Right kidney (tissue), 1 donor: ENCODE data around the gene AGBL4.
"Not testable (repeated sequence)": the region's sequence is repeated elsewhere in the genome, so short reads cannot be mapped to it uniquely, and the experiment has no call there.

Experiments
- DNase-seq: peaks from one replicate; pipeline ENCODE4 v3.0.0-alpha.2; 2016

Gene AGBL4

GRCh38 chr1:49424782-49425181 lies 599.0 kb downstream of the AGBL4 start:
- no peak for DNase-seq

- no peak for DNase-seq
Observed at GRCh38 chr1:49416758-49417157, 607.0 kb downstream of the AGBL4 start.

DNA sequence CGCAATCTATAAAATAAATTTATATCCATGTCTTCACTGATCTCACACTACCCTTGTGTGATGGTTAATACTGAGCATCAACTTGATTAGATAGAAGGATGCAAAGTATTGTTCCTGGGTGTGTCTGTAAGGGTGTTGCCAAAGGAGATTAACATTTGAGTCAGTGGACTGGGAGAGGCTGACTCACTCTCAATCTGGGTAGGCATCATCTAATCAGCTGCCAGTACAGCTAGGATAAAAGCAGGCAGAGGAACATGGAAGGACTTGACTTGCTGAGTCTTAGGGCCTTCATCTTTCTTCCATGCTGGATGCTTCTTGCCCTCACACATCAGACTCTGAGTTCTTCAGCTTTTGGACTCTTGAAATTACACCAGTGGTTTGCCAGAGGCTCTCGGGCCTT lies 615.4 kb downstream of the AGBL4 start:
- DNase-seq = no peak

- no peak for DNase-seq
Observed at GRCh38 chr1:49397086-49397485, 626.7 kb downstream of the AGBL4 start.

GRCh38 chr1:49394200-49394599 lies 629.6 kb downstream of the AGBL4 start:
- DNase-seq = no peak

DNA sequence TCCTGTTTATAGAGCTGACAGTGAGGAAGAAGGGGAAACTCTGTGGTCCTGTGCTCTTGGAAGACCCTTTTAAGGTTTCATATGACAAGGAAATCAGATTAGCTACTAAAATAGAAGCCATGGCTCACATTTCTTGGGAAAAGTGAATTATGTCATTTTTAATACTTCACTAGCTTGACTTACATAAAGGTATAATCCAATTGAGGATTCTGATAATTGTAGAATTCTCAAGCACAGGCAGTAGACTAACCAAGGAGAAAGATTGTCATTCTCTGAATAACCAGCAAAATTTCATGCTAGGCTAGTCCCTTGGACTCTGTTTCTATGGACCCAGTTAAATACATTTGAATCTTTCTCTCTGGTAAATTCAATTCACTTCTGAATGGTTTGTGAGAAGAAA lies 634.1 kb downstream of the AGBL4 start:
- DNase-seq = no peak

DNA sequence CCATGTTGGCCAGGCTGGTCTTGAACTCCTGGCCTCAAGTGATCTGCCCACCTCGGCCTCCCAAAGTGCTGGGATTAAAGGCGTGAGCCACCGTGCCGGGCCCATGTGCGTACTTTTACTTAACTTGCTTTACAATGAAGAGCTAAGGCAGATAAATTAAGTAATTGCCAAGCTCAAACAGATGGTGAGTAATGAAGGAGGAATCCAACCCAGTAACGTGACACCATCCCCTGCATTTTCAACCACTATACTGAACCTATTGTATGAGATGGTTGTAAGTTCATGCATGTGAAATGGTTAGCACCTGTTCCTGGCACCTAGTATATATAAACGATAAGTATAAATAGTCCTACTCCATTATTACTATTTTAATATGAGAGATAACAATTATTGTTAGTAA lies 659.1 kb downstream of the AGBL4 start:
- DNase-seq = no peak

DNA sequence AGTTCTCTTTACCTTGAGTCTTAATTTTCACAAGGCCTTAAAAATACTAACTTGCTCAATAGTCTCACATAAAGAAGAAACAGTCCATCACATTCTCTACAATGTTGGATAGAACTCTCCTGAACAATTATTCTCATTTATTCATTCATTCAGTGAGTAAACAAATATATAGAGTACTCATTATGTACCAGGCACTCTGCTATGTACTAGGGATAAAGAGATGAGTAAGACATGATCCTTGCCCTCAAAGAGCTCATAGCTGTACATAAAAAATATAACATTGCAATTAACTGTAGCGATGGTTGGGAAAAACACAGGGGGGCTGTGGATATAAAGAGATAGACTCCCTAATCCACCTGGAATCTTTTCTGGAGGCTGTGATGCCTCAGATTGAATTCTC lies 660.1 kb downstream of the AGBL4 start:
- DNase-seq = no peak

DNA sequence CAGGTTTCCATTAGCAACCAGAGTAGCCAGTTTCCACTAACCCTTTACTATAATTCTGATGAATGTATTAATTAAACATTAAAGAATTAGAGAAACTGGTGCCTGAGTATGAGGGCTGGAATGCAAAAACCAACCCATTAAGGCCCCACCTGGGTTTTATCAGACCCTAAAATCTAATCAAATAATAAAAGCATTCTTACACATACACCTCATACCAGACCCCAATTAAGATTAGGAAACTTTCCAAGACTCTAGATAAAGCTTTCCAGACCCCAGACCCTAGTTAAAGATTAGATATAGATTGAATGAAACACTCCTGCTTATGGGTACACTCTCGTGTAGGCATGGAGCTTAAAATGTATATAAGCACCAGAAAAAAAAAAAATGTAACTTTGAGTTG lies 665.7 kb downstream of the AGBL4 start:
- no peak for DNase-seq

- DNase-seq = no peak
Observed at GRCh38 chr1:49356594-49356993, 667.2 kb downstream of the AGBL4 start.

DNA sequence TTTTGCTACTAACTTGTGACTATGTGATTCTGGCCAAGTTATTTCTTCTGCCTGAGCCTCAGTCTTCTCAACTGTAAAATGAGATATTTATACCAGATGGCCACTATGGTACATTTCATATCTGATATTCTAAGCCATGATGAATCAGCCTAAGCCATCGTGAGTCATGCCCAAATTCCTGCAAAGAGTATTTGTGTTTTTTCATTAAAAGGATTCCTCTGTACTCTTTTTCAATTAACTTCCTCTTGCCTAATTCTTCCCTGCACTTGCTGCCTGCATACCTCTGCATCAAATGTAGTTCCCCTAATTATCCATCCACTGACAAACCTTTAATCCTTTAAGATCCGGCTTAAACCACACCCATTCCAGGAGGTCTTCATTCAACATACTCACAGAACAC lies 672.0 kb downstream of the AGBL4 start:
- DNase-seq = no peak

DNA sequence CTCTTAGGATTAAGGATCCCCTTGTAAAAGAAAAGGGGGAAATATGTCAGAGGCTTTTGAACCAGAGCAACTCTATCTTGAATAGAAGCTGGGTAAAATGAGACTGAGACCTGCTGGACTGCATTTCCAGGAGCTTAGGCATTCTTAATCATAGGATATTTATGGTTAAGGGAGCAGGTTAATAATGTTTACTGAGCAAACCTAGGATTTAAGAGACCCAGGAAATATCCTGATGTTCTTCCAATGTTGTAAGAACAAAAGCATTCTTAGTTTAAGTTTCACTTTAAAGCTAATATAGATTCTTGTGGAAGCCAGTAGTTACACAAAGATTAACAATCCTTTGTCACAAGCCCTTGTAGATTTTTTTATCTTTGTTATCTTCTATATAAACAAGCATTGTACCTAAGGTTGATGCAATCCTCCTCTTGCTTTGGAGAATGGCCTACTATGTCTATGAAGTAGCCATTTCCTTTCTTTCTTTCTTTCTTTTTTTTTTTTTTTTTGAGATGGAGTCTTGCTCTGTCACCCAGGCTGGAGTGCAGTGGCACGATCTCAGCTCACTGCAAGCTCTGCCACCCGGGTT lies 676.9 kb downstream of the AGBL4 start:
- DNase-seq = no peak

DNA sequence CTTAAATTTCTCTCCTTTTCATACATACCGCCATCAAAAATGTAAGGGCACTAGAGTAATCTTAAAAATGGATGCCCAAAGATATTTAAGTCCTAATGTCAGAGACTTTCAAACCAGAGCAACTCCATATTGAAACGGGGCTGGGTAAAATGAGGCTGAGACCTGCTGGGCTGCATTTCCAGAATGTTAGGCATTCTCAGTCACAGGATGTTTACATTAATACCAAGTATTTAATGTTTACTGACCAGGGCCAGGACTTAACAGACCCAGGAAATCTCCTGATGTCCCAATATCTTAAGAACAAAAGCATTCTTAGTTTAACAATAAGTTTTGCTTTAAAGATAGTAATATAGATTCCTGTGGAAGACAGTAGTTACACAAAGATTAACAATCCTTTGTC lies 683.2 kb downstream of the AGBL4 start:
- DNase-seq = no peak

DNA sequence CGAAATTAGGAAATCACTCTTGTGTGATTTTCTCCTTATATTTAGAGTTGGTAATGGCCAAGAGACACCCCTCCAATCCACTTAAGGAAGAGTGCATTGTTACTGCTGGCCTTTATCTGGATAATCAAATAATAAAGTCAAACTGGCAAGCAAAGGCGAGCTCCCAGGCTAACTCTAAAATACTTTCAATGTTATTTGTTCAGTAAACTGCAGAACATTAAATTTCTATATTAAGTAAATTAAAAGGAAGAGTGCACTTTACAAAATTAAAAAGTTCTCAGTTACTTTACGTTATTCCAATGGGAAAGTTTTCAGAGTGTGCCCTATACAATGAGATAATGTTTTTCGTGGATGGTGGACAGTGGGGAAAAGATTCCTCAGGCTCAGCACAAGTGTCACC lies 684.7 kb downstream of the AGBL4 start:
- no peak for DNase-seq

DNA sequence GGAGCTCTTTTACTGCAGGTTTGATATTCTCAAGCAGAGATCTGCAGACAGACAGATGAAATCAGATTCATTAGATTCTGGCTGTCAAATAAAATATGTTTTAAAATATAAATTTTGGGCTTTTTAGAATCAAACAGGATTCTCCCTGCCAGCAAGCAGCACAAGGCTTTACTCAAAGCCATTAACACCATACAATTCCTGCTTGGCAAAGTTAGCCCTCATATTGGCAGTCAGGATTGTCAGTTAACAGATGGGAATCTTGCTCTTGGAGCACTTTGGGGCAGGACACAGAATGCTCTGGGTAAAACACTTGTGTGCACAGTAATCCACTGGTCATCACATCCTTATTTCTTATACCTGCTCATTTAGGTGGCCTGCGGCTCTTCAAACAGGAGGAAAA lies 686.5 kb downstream of the AGBL4 start:
- no peak for DNase-seq

GRCh38 chr1:49333906-49334305 lies 689.8 kb downstream of the AGBL4 start:
- DNase-seq = no peak

- no peak for DNase-seq
Observed at GRCh38 chr1:49331066-49331852, 692.5 kb downstream of the AGBL4 start.

GRCh38 chr1:49323925-49324540 lies 699.7 kb downstream of the AGBL4 start:
- DNase-seq = no peak

GRCh38 chr1:49320493-49320892 lies 703.3 kb downstream of the AGBL4 start:
- DNase-seq = not testable (repeated sequence)

DNA sequence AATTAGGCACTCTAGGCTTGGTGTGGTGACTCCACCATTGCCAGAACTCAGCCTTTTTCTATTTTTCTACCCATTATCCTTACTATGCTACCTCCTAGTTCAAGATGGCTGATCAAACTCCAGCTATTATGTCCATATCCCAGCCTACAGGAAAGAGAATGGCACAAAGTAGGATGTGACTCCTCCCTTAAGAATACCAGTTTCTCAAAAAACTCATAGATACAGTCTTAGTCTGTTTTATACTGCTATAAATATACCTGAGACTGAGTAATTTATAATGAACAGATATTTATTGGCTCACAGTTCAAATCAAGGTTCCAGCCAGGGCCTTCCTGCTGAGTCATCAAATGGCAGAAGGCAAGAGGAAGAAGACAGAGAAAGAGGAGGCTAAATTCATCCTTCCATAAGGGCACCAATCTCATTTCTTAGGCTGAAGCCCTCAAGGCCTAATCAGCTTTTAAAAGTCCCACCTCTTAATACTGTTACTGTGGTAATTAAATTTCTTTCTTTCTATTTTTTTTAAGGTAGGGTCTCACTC lies 704.3 kb downstream of the AGBL4 start:
- DNase-seq = no peak

DNA sequence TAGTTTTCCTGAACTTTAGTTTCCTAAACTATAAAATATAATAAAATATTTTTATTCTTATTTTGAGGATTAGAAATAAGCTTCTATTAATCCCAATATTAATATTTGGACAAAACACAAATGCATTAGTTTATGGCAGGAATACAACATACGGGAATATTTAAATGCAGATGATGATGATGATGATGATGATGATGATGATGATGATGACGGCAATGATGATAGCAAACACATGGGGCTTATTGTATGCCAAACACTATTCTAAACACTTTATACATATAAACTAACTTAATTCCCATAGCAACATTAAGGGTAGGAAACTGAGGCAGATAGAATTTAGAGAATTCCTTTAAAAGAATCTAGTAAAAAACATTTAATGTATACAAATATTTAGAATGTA lies 705.5 kb downstream of the AGBL4 start:
- no peak for DNase-seq

- DNase-seq = no peak
Observed at GRCh38 chr1:49307457-49307856, 716.3 kb downstream of the AGBL4 start.

GRCh38 chr1:49306507-49307070 lies 717.2 kb downstream of the AGBL4 start:
- DNase-seq = no peak
